K562 (cell line): Measurements from ENCODE around the gene GGA3. TPM values are rescaled to one million over a fixed set of nuclear protein-coding genes. Genes with fewer than 3 reads are reported as not detected.

Source experiments
- ATAC-seq: fragments of 200-7000 bp; cut with Tn5 transposase; 3 replicates; pipeline ENCODE4 v1.9.1; 2020; ENCODE audit warnings: moderate library complexity
- BruUV-seq: library from RNA; stranded (reverse); fragments of 400-500 nt; replicated peaks from 2 replicates; lab custom pipeline; 2021; lab: Mats Ljungman, UMichigan
- CTCF ChIA-PET: fragments of 300-600 bp; formaldehyde crosslinking; extraction: SDS; loops from one replicate; lab custom pipeline; 2021; ENCODE audit warnings: low intra/inter-chr PET ratio; lab: Yijun Ruan, JAX
- POLR2A ChIA-PET: fragments of 300-600, 350-650 bp; sonication (Branson Sonifier 250); formaldehyde crosslinking; extraction: SDS; loops from one replicate; lab custom pipeline; 2021; ENCODE audit warnings: antibody characterized with exemption, inconsistent platforms; lab: Yijun Ruan, JAX
- DNase-seq, 4 experiments: peaks; one replicate each; pipeline versions ENCODE4 v3.0.0 to v3.0.0-alpha.2; 2011 to 2018; ENCODE audit warnings: low spot score in 3 of 4, mixed read lengths in 3 of 4; ENCODE audit errors: extremely low read depth in 1 of 4
- FAIRE-seq: peaks from 2 replicates; lab custom pipeline; 2011; peaks lifted over from hg19 to GRCh38; lab: Jason Lieb, UNC
- H2AFZ ChIP-seq: 2 replicates; pipeline ENCODE4 v1.6.0; 2011; ENCODE audit warnings: low read depth, low read length, control low read depth, inconsistent platforms
- H3K27ac ChIP-seq: fragments of 200-600 bp; 3 replicates; pipeline ENCODE4 v1.8.0; 2011; ENCODE audit warnings: low read depth, mild to moderate bottlenecking, control low read depth, inconsistent platforms, low read length, moderate library complexity, mixed read lengths; ENCODE audit errors: extremely low read depth
- H3K27me3 ChIP-seq, 2 experiments: fragments of 300-600 bp in 1 of 2; 2 replicates in 1 of 2; 3 replicates in 1 of 2; pipeline versions ENCODE4 v1.6.0 to v1.8.0; 2011; ENCODE audit warnings: inconsistent platforms in 2 of 2, low read length in 2 of 2, mild to moderate bottlenecking in 1 of 2, mixed read lengths in 1 of 2, moderate library complexity in 1 of 2; ENCODE audit not compliant: control insufficient read depth in 2 of 2, insufficient read depth in 2 of 2
- H3K36me3 ChIP-seq: fragments of 300-600 bp; 3 replicates; pipeline ENCODE4 v1.8.0; 2011; ENCODE audit warnings: mild to moderate bottlenecking, low read length, inconsistent platforms; ENCODE audit not compliant: control insufficient read depth, insufficient read depth
- H3K4me1 ChIP-seq, 2 experiments: fragments of 200-600 bp in 1 of 2; replicated peaks in 1 of 2; 2 replicates in 1 of 2; 3 replicates in 1 of 2; pipeline versions ENCODE4 v1.5.1 to v1.8.0; 2011; ENCODE audit warnings: inconsistent platforms in 2 of 2, low read length in 2 of 2, mild to moderate bottlenecking in 1 of 2, mixed read lengths in 1 of 2, moderate library complexity in 1 of 2; ENCODE audit not compliant: control insufficient read depth in 2 of 2, insufficient read depth in 2 of 2
- H3K4me2 ChIP-seq: 2 replicates; pipeline ENCODE4 v1.6.1; 2011; ENCODE audit warnings: low read length, control low read depth, inconsistent platforms, mixed read lengths; ENCODE audit not compliant: insufficient read depth
- H3K4me3 ChIP-seq: fragments of 200-600 bp; sonication (generic), shearing (Covaris generic); 2 replicates; pipeline ENCODE4 v1.5.1; 2016; ENCODE audit warnings: control low read depth, inconsistent platforms
- H3K79me2 ChIP-seq: fragments of 200-600 bp; 3 replicates; pipeline ENCODE4 v1.8.0; 2011; ENCODE audit warnings: low read length, inconsistent platforms; ENCODE audit not compliant: control insufficient read depth, insufficient read depth
- H3K9ac ChIP-seq, 2 experiments: 2 replicates each; pipeline versions ENCODE4 v1.6.0 to v1.6.1; 2011; ENCODE audit warnings: low read depth in 2 of 2, low read length in 2 of 2, control low read depth in 1 of 2, inconsistent platforms in 1 of 2, mild to moderate bottlenecking in 1 of 2, mixed read lengths in 1 of 2; ENCODE audit not compliant: insufficient read depth in 1 of 2
- H3K9me1 ChIP-seq: one replicate; pipeline ENCODE4 v1.6.0; 2011; ENCODE audit warnings: inconsistent platforms, mild to moderate bottlenecking, low read length, moderate library complexity; ENCODE audit not compliant: control insufficient read depth, insufficient read depth
- H3K9me3 ChIP-seq: replicated peaks from 2 replicates; pipeline ENCODE4 v1.5.1; 2011; ENCODE audit warnings: low read depth, low read length, inconsistent platforms; ENCODE audit not compliant: control insufficient read depth, insufficient read depth
- H4K20me1 ChIP-seq: replicated peaks from 2 replicates; pipeline ENCODE4 v1.6.1; 2011; ENCODE audit warnings: low read length, inconsistent platforms, mixed read lengths; ENCODE audit not compliant: control insufficient read depth, insufficient read depth
- CHCHD3 ChIP-seq: fragments of 250-450 bp; sonication (Bioruptor Pico); IDR thresholded peaks from 2 replicates; pipeline ENCODE4 v2.1.2; 2022; ENCODE audit warnings: mild to moderate bottlenecking
- GABPA ChIP-seq: fragments of 200-800 bp; sonication (Bioruptor generic); conservative IDR thresholded peaks from 2 replicates; pipeline ENCODE4 v1.6.1; 2016; ENCODE audit warnings: low read depth, missing genetic modification characterization, missing compliant biosample characterization
- HSF4 ChIP-seq: fragments of 250-450 bp; sonication (Bioruptor Pico); IDR thresholded peaks from 2 replicates; pipeline ENCODE4 v2.1.2; 2022; ENCODE audit warnings: mild to moderate bottlenecking, moderate library complexity, borderline replicate concordance
- MCM3 ChIP-seq: fragments of 450-650 bp; IDR thresholded peaks from 2 replicates; pipeline ENCODE4 v1.6.1; 2016
- MTA2 ChIP-seq: fragments of 450-650 bp; IDR thresholded peaks from 2 replicates; pipeline ENCODE4 v1.6.1; 2016; ENCODE audit warnings: low read depth
- MYC ChIP-seq, 2 experiments: fragments of 250-450 bp in 1 of 2; sonication (Bioruptor Pico) in 1 of 2; IDR thresholded peaks; 2 replicates each; pipeline versions ENCODE4 v1.5.1 to v1.6.1; 2012 to 2021; ENCODE audit warnings: low read depth in 2 of 2, borderline replicate concordance in 1 of 2, improper control_type of control experiment in 1 of 2, low read length in 1 of 2, mild to moderate bottlenecking in 1 of 2, moderate library complexity in 1 of 2
- NFRKB ChIP-seq: fragments of 450-650 bp; IDR thresholded peaks from 2 replicates; pipeline ENCODE4 v1.6.1; 2016; ENCODE audit warnings: low read depth
- PKNOX1 ChIP-seq: fragments of 450-650 bp; IDR thresholded peaks from 2 replicates; pipeline ENCODE4 v1.6.1; 2016
- RBM39 ChIP-seq: fragments of 200-400 bp; formaldehyde crosslinking; optimal IDR thresholded peaks from 2 replicates; pipeline ENCODE3; 2018; ENCODE audit warnings: low read depth, low read length
- SLC30A9 ChIP-seq: fragments of 250-450 bp; sonication (Bioruptor Pico); IDR thresholded peaks from 2 replicates; pipeline ENCODE4 v1.8.0; 2022; ENCODE audit warnings: mild to moderate bottlenecking, moderate library complexity
- TARDBP ChIP-seq: fragments of 450-650 bp; IDR thresholded peaks from 2 replicates; pipeline ENCODE4 v1.6.1; 2016
- TCF7 ChIP-seq: sonication (generic); IDR thresholded peaks from 2 replicates; pipeline ENCODE4 v1.6.1; 2016; ENCODE audit warnings: antibody characterized with exemption, borderline replicate concordance
- THRB ChIP-seq: fragments of 450-650 bp; formaldehyde crosslinking; conservative IDR thresholded peaks from 2 replicates; pipeline ENCODE4 v1.4.0; 2022; ENCODE audit warnings: mild to moderate bottlenecking, missing genetic modification characterization
- ZNF263 ChIP-seq: sonication (generic); formaldehyde crosslinking; IDR thresholded peaks from 2 replicates; pipeline ENCODE4 v1.8.0; 2022; ENCODE audit warnings: mild to moderate bottlenecking, missing genetic modification reagents, borderline replicate concordance
- ZZZ3 ChIP-seq: fragments of 450-650 bp; IDR thresholded peaks from 2 replicates; pipeline ENCODE4 v1.6.1; 2016; ENCODE audit warnings: antibody characterized with exemption, mild to moderate bottlenecking, moderate library complexity
- WGBS: fragments of 100-300 bp; shearing (Covaris generic); methylation state at CpG from one replicate; pipeline ENCODE4 v1.1.6; 2016; ENCODE audit warnings: low coverage, mixed read lengths; ENCODE audit not compliant: insufficient coverage; ENCODE audit errors: missing lambda C conversion rate; 5-methylcytosine and 5-hydroxymethylcytosine counted together
- in situ Hi-C: fragments of 300-500 bp; cut with MboI; formaldehyde crosslinking; loops from 4 replicates; pipeline ENCODE4 v1.15.0; 2018; ENCODE audit warnings: inconsistent platforms, mixed read lengths
- intact Hi-C: fragments of 100-400 bp; cut with micrococcal nuclease; formaldehyde crosslinking; loops from 2 replicates; pipeline ENCODE4 v1.14.2; 2022
- polyA plus RNA-seq, 8 experiments: library from polyadenylated mRNA; depleted of rRNA in 4 of 8; stranded (reverse) in 5 of 8; unstranded in 3 of 8; fragments of >200 nt; fragmentation: Nextera tagmentation in 2 of 8; fragmentation: Illumina TruSeq in 1 of 8; extraction: Ambion mirVana in 2 of 8; extraction: Trizol in 1 of 8; gene quantifications; 2 replicates each; pipeline versions ENCODE4 v1.2.1 to v1.2.3, GENCODE V29; 2011 to 2014; ENCODE audit warnings: inconsistent platforms in 1 of 8, missing spikeins in 1 of 8
- total RNA-seq, 7 experiments: library from RNA; depleted of rRNA in 6 of 7; stranded (reverse); fragments of >200 nt in 6 of 7; fragmentation: Illumina TruSeq in 2 of 7; extraction: Trizol in 2 of 7; gene quantifications; 2 replicates each; pipeline versions ENCODE4 v1.2.1 to v1.2.3, GENCODE V29; 2011 to 2021; ENCODE audit warnings: low replicate concordance in 1 of 7

GGA3 gene
- total and polyA plus RNA-seq, 9 of the 15 experiments (the other 6 are each of a cell fraction or from before 2014, with no cell fraction given) = 5.7 to 64.9 (median 25.4) TPM

DNA sequence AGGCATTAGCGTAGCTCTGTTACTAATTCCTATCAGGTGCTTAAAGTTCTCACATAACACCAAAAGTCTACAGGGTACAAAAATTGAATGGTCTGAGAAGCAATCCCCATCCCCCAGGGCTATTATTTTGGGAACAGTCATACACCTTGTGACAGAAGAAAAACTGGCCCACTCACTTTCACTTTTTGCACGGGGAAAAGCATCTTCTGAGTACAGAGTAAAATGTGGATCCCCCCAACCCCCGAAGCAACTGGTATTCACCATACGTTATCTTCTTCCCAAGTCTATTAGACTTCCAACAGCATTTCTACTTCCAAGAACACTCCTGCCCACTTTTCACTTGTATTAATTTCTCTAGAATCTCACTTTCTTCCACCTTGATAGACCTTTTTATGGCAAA is 11.8 kb downstream of the GGA3 start:
- BruUV-seq = no TSS peak
- no peak overlapping the region for H3K4me2 ChIP-seq
- WGBS = 68% methylated on average over 4 of the region's 4 CpGs
- ChIA-PET CTCF (no interaction called here), POLR2A (interaction anchor here (0.7 to 6.5 kb wide), 6 partner anchors 10 to 152 kb away, joined by 3 to 85 read pairs (median 4); partner anchors contain the start of genes GGA3, MRPS7 and SLC25A19)
- peaks cover 9% of the 10 kb centered on the region; the same call in 1 of the 2 replicates for H4K20me1 ChIP-seq
- H3K36me3 ChIP-seq = peaks cover 31% of the 10 kb centered on the region; the same call in 2 of the 3 replicates
- ATAC-seq = no peak
- H3K9me1 ChIP-seq = peaks cover 2% of the 10 kb centered on the region
- no peak for TF ChIP-seq HSF4 (CRISPR knock-in tag)
- no peak for TF ChIP-seq ZNF263 (CRISPR knock-in tag)
- TF ChIP-seq TARDBP = no peak
- no peak for TF ChIP-seq MYC (IDR thresholded peaks at IDR 0.05; ENCODE audit: low read depth, low read length)
- no peak for TF ChIP-seq MYC (CRISPR knock-in tag; IDR thresholded peaks at IDR 0.05; ENCODE audit: borderline replicate concordance, low read depth)
- TF ChIP-seq SLC30A9 (CRISPR knock-in tag) = no peak
- TF ChIP-seq TCF7 = no peak
- no peak for TF ChIP-seq RBM39
- no peak for TF ChIP-seq PKNOX1
- no peak for TF ChIP-seq ZZZ3
- TF ChIP-seq MCM3 = no peak
- TF ChIP-seq THRB = no peak
- no peak for TF ChIP-seq MTA2
- TF ChIP-seq CHCHD3 (CRISPR knock-in tag) = no peak
- no peak for TF ChIP-seq NFRKB
- no peak for TF ChIP-seq GABPA (tag)
- in situ Hi-C loops (no loop called here), intact Hi-C loops (no loop called here)
- H3K4me1 ChIP-seq = peaks cover 8 to 22% of the 10 kb centered on the region in 2 experiments; a peak in 4 of 5 replicates
- no peak for DNase-seq
- peaks cover 47% of the 10 kb centered on the region for H3K79me2 ChIP-seq
- no peak overlapping the region for H3K9ac ChIP-seq
- no peaks in the 10 kb centered on the region for H3K27me3 ChIP-seq
- H3K27ac ChIP-seq = no peak overlapping the region
- H3K9me3 ChIP-seq = no peaks in the 10 kb centered on the region
- FAIRE-seq = no peak
- H3K4me3 ChIP-seq = no peak overlapping the region
- no peak overlapping the region for H2AFZ ChIP-seq
